ENCODE measurements around the gene ZNF580. TPM values are rescaled to one million over a fixed set of nuclear protein-coding genes. Genes with fewer than 3 reads are reported as not detected.

The ZNF580 gene
- total RNA-seq, 1 donor from 2014 or later, result 41.8 TPM

- Mint-ChIP-seq H3K9me3 (peaks cover 3% of the 10 kb centered on the region), H3K4me1 (peaks cover 22% of the 10 kb centered on the region), H3K36me3 (ENCODE audit: low read depth) (peaks cover 13% of the 10 kb centered on the region), H3K4me3 (no peak overlapping the region), H3K27me3 (ENCODE audit: low read depth) (peaks cover 5% of the 10 kb centered on the region), H3K27ac (ENCODE audit: unreplicated experiment) (no peak overlapping the region)
- DNase-seq (ENCODE audit: low read depth, low spot score), result no peak
- TF ChIP-seq, protein P1, sequence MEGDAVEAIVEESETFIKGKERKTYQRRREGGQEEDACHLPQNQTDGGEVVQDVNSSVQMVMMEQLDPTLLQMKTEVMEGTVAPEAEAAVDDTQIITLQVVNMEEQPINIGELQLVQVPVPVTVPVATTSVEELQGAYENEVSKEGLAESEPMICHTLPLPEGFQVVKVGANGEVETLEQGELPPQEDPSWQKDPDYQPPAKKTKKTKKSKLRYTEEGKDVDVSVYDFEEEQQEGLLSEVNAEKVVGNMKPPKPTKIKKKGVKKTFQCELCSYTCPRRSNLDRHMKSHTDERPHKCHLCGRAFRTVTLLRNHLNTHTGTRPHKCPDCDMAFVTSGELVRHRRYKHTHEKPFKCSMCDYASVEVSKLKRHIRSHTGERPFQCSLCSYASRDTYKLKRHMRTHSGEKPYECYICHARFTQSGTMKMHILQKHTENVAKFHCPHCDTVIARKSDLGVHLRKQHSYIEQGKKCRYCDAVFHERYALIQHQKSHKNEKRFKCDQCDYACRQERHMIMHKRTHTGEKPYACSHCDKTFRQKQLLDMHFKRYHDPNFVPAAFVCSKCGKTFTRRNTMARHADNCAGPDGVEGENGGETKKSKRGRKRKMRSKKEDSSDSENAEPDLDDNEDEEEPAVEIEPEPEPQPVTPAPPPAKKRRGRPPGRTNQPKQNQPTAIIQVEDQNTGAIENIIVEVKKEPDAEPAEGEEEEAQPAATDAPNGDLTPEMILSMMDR (conservative IDR thresholded peaks at IDR 0.05), result no peak
These were observed 18.4 kb upstream of the ZNF580 start for GRCh38 chr19:55622242-55622969.

DNA sequence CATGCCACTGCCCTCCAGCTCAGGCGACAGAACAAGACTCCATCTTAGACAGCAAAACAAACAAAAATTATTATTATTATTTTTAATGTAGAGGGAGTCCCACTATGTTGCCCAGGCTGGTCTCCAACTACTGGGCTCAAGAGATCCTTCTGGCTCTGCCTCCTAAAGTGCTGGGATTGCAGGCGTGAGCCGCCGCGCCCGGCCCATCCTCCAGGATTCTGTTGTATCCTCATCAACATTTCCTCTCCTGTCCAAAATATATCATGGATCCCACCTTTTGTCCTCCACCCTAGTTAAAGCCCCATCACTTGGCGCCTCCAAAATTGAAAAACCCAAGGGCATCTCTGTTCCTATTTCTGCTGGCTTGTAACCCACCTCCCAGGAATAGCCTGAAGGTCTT is 17.7 kb upstream of the ZNF580 start:
- DNase-seq (ENCODE audit: low read depth, low spot score), result no peak
- Mint-ChIP-seq H3K27me3 (ENCODE audit: low read depth) (peaks cover 5% of the 10 kb centered on the region), H3K4me1 (peaks cover 20% of the 10 kb centered on the region), H3K9me3 (peaks cover 3% of the 10 kb centered on the region), H3K4me3 (peak overlapping the region; percentile 92), H3K27ac (ENCODE audit: unreplicated experiment) (no peak overlapping the region), H3K36me3 (ENCODE audit: low read depth) (peaks cover 11% of the 10 kb centered on the region)
- TF ChIP-seq, protein P1 (conservative IDR thresholded peaks at IDR 0.05), result no peak

DNA sequence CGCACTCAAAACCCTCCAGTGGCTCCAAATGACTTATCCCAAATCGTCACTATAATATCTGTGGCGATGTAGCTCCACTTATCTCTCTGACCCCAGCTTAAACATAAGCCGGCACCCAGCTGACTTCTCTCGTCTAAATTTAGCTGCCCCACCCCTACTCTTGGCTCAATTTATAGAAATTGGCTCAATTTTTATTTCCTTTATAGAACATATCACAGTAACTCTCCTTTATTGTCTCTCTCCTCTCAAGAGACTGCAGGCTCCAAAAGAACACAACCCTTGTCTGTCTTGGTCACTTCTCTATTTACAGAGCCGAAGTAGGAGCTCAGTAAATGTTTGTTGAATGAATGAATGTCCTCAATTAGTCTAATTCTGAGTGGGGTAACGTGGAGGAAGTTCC is 17.2 kb upstream of the ZNF580 start:
- Mint-ChIP-seq H3K27ac (ENCODE audit: unreplicated experiment) (no peak overlapping the region), H3K4me3 (peak overlapping the region; percentile 92), H3K4me1 (peaks cover 20% of the 10 kb centered on the region), H3K27me3 (ENCODE audit: low read depth) (peaks cover 5% of the 10 kb centered on the region), H3K9me3 (peaks cover 3% of the 10 kb centered on the region), H3K36me3 (ENCODE audit: low read depth) (peaks cover 11% of the 10 kb centered on the region)
- DNase-seq (ENCODE audit: low read depth, low spot score), result no peak
- TF ChIP-seq, protein P1 (conservative IDR thresholded peaks at IDR 0.05), result no peak

DNA sequence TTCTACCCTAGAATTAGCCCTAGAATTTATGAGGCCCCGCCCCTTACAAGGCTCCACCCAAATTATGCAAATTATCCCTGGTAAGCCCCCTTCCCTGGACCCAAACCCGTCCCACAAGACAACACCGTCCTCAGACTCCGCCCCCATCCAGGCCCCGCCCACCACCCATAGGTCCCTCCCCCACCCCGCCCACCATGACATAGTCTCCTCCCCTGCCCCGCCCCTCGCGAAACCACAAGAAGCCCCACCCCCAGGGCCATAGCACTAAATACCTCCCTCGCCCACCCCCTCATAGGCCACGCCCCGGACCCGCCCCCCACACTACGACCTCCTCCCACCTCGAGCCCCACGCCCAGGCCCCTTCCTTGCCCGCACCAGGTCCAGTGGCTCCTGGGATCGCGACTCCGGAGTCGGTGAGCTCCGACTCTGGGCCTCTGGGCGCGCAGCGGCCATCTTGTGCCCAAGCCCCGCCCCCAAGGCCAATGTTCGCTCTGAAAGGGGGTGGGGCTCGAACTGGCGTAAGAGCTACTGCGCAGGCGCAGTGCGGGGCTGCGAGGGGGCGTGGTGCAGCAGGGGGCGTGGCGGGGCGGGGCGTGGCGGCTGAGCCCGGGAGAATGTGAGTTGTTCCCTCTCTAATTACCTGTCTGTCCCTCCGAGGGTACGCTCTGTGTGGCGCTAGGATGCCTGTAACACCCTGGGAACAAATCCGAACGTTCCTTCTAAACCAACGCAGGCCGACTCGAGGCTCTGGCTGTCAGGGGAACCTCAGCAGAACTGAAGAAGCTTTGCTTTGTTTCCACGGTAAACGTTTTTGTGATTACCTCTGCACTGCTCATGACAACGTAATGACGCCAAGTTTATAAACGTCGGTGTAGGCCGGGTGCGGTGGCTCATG is 16.4 kb upstream of the ZNF580 start, which contains the start of gene ZNF784:
Gene ZNF784, minus strand, starts transcription at position 458 of the 895 bp plus-strand sequence. Its CDS starts 5 bp downstream, at position 453.
- Mint-ChIP-seq H3K4me3 (peak within 1 kb of the TSS; percentile 92), H3K9me3 (peaks cover 3% of the 10 kb centered on the region), H3K36me3 (ENCODE audit: low read depth) (peaks cover 11% of the 10 kb centered on the region), H3K27me3 (ENCODE audit: low read depth) (peaks cover 5% of the 10 kb centered on the region), H3K27ac (ENCODE audit: unreplicated experiment) (peak within 1 kb of the TSS; percentile 99), H3K4me1 (peaks cover 20% of the 10 kb centered on the region)
- peak; percentile 96 for DNase-seq (ENCODE audit: low read depth, low spot score)
- TF ChIP-seq, protein P1 (conservative IDR thresholded peaks at IDR 0.05), result no peak

- Mint-ChIP-seq H3K27ac (ENCODE audit: unreplicated experiment) (peak overlapping the region; percentile 99), H3K9me3 (peaks cover 3% of the 10 kb centered on the region), H3K36me3 (ENCODE audit: low read depth) (peaks cover 11% of the 10 kb centered on the region), H3K27me3 (ENCODE audit: low read depth) (peaks cover 5% of the 10 kb centered on the region), H3K4me3 (peak overlapping the region; percentile 92), H3K4me1 (peaks cover 20% of the 10 kb centered on the region)
- no peak for DNase-seq (ENCODE audit: low read depth, low spot score)
- TF ChIP-seq, protein P1 (conservative IDR thresholded peaks at IDR 0.05), result no peak
These were observed 15.8 kb upstream of the ZNF580 start for GRCh38 chr19:55625004-55625326.
